NB4 (cell line): ENCODE data around the gene UCK2.

ENCODE experiments used
- DNase-seq: peaks from one replicate; pipeline ENCODE4 v3.0.0; 2010; ENCODE audit warnings: low read depth
- H3K4me3 ChIP-seq: one replicate; pipeline ENCODE4 v1.5.1; 2011; ENCODE audit warnings: mild to moderate bottlenecking, low read depth, low read length, moderate library complexity
- MYC ChIP-seq: IDR thresholded peaks from 2 replicates; pipeline ENCODE4 v1.6.1; 2011; ENCODE audit warnings: low read depth, low read length
- POLR2A ChIP-seq: IDR thresholded peaks from 2 replicates; pipeline ENCODE4 v1.6.1; 2011; ENCODE audit warnings: mild to moderate bottlenecking; ENCODE audit not compliant: insufficient read length; ENCODE audit errors: extremely low read depth
- TF ChIP-seq, protein P1 (sequence below): IDR thresholded peaks from 2 replicates; pipeline ENCODE4 v1.6.1; 2011; ENCODE audit warnings: low read depth, low read length
- TF ChIP-seq, protein P2 (sequence below): IDR thresholded peaks from one replicate; pipeline ENCODE4 v1.5.1; 2012; ENCODE audit warnings: low read depth, low read length

Gene UCK2

DNA sequence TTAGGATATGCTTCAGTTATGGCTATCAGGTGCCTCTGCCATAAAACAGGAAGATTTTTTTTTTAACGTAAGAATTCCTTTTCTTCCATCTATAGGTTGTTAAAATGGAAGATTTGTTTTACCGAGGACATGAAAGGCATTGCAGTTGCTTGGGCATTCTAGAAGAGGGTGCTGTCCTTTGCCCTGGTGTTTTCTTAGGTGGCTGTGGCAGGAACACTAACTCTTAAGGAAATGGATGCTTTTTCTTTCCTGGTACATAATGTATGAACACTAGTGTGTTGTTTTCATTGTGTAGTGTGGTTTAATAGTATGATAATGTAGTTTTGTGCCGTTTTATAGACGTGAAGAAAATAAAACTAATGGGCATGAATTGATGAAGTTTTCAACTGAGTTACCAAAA lies 47.2 kb downstream of the UCK2 start:
- TF ChIP-seq, protein P1, sequence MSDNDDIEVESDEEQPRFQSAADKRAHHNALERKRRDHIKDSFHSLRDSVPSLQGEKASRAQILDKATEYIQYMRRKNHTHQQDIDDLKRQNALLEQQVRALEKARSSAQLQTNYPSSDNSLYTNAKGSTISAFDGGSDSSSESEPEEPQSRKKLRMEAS, result no peak
- TF ChIP-seq, protein P2, sequence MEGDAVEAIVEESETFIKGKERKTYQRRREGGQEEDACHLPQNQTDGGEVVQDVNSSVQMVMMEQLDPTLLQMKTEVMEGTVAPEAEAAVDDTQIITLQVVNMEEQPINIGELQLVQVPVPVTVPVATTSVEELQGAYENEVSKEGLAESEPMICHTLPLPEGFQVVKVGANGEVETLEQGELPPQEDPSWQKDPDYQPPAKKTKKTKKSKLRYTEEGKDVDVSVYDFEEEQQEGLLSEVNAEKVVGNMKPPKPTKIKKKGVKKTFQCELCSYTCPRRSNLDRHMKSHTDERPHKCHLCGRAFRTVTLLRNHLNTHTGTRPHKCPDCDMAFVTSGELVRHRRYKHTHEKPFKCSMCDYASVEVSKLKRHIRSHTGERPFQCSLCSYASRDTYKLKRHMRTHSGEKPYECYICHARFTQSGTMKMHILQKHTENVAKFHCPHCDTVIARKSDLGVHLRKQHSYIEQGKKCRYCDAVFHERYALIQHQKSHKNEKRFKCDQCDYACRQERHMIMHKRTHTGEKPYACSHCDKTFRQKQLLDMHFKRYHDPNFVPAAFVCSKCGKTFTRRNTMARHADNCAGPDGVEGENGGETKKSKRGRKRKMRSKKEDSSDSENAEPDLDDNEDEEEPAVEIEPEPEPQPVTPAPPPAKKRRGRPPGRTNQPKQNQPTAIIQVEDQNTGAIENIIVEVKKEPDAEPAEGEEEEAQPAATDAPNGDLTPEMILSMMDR, result no peak
- TF ChIP-seq MYC, result no peak
- TF ChIP-seq POLR2A, result no peak
- H3K4me3 ChIP-seq, result no peak overlapping the region
- DNase-seq, result no peak

DNA sequence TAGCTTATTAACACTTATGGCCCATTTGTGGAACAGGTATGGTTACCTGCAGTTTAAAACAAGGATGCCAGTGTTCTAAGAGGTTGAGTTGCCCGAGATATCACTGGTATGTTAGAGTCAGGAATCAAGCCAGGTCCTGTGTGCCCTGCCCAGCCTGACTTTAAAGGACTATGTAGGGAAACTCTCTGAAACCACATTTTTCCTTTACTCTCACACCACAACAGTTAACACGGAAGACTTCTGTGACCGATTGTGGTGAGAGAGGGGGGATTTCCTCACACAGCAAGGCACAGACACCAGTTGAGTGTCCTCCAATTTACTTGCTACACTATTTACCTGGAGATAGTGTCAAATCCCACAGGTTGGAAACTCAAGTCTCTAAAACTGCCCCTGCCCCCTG lies 47.8 kb downstream of the UCK2 start:
- H3K4me3 ChIP-seq, result no peak overlapping the region
- no peak for DNase-seq
- TF ChIP-seq, protein P1, result no peak
- TF ChIP-seq MYC (no peak), POLR2A (no peak)
- TF ChIP-seq, protein P2, result no peak

DNA sequence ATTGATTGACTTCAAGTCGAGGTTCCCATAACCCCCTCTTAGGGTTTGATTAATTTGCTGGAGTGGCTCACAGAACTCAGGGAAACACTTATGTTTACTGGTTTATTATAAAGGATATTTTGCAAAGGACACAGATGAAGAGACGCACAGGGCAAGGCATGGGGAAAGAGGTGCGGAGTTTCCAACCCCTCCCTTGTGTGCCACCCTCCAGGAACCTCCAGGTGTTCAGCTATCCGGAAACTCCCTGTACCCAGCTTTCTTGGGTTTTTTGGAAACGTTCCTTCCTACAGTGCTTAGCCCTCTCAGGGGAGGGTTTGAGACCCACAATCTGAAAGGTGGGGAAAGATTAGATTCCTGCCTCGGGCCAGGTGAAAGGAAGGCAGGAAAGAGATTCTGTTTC lies 48.2 kb downstream of the UCK2 start:
- H3K4me3 ChIP-seq, result no peak overlapping the region
- TF ChIP-seq POLR2A, result no peak
- TF ChIP-seq, protein P2, result no peak
- no peak for TF ChIP-seq MYC
- TF ChIP-seq, protein P1, result no peak
- DNase-seq, result no peak

DNA sequence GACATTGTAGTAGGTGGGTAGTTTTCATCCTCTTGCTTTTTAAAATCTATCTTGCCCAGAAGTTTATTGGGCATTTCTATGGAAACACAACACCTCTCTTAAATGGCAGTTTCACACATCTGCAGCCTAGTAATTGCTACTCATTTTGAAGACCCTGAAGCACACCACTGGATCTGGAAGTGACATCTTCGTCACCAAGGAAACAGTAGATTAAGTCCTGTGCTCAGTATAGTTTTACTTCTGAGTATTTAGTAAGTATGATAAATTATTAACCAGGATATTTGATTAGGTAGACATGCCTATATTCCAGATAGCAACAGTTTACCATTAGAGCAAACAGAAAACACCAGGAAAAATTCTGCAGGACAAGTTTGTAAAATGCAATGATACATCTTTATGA lies 48.7 kb downstream of the UCK2 start:
- H3K4me3 ChIP-seq, result no peak overlapping the region
- no peak for DNase-seq
- TF ChIP-seq POLR2A (no peak), MYC (no peak)
- TF ChIP-seq, protein P2, result no peak
- TF ChIP-seq, protein P1, result no peak

DNA sequence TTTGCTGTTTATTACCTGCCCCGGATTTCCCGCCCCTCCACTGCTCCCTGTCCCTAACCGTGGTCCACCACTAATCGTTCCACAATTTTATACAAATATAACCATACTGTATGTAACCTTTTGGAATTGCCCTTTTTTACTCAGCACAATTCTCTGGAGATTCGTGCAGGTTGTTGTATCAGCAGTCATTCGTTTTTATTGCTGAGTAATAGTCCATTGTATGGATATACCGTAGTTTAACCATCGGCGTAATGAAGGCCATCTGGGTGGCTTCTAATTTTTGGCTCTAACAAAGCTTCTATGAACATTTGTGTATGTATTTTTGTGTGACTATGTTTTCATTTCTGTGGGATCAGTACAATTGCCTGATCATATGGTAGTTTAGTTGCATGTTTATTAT lies 50.0 kb downstream of the UCK2 start:
- H3K4me3 ChIP-seq, result no peak overlapping the region
- TF ChIP-seq, protein P1, result no peak
- TF ChIP-seq MYC (no peak), POLR2A (no peak)
- TF ChIP-seq, protein P2, result no peak
- no peak for DNase-seq

DNA sequence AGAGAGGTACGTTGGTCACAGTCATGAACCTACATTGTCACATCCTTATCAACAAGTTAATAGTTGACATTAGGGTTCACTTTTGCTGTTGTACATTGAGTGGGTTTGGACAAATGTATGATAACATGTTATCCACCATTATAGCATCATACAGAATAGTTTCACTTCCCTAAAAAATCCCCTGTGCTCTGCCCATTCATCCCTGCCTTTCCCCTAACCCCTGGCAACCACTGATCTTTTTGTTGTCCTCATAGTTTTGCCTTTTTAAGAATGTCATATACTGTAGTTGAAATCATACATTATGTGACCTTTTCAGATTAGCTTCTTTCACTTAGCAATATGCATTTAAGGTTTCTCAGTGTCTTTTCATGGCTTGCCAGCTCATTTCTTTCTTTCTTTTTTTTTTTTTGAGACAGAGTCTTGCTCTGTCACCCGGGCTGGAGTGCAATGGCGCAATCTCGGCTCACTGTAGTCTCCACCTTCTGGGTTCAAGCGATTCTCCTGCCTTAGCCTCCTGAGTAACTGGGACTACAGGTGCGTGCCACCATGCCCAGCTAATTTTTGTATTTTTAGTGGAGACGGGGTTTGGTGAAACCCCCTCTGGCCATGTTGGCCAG lies 50.6 kb downstream of the UCK2 start:
- peak; percentile 64 for DNase-seq
- H3K4me3 ChIP-seq, result no peak overlapping the region
- no peak for TF ChIP-seq POLR2A
- no peak for TF ChIP-seq MYC
- TF ChIP-seq, protein P1, result no peak
- TF ChIP-seq, protein P2, result no peak
